ENCODE results near the gene TARBP1. TPM values are rescaled to one million over a fixed set of nuclear protein-coding genes. Genes with fewer than 3 reads are reported as not detected.

The TARBP1 gene
- 10 to 100 TPM; 38.4 to 40.9 TPM for total RNA-seq
- 47.0 TPM for polyA plus RNA-seq (2013, experiment 1 of 2)
- polyA plus RNA-seq (2013, experiment 2 of 2), result 53.0 TPM
- total RNA-seq, result 22.9 to 142 (median 81.7) reads per million in 172 experiments

GRCh38 chr1:234478481-234479309 lies at the start of gene TARBP1:
TSS of gene TARBP1 (minus strand) at chr1:234479179. CDS start at chr1:234479103, 76 bp downstream.
- Histone ChIP-seq H3K27ac (ENCODE audit: low read depth in 1 of 2, low read length in 2 of 2) (peak within 1 kb of the TSS in 1 of 2 donors; percentile 50), H3K4me3 (ENCODE audit: low read length) (peak within 1 kb of the TSS; percentile 64), H3K36me3 (ENCODE audit: insufficient read depth, low read length) (no peaks in the 10 kb centered on the region), H3K4me1 (ENCODE audit: insufficient read depth, low read length) (peaks cover 19% of the 10 kb centered on the region), H3K9me3 (ENCODE audit: control insufficient read depth in 1 of 2, insufficient read depth in 1 of 2, low read length in 2 of 2) (no peaks in the 10 kb centered on the region), H3K27me3 (ENCODE audit: control insufficient read depth in 1 of 2, insufficient read depth in 2 of 2, low read length in 2 of 2) (no peaks in the 10 kb centered on the region)
- CTCF ChIA-PET, result interaction anchor here (0.7 to 2.0 kb wide), 6 partner anchors 8 to 605 kb away, joined by 3 to 8 read pairs (median 3); no protein-coding TSS in a partner anchor
- Mint-ChIP-seq H3K4me1 (ENCODE audit: low read depth) (peaks cover 44% of the 10 kb centered on the region), H3K4me3 (peak within 1 kb of the TSS; percentile 90), H3K27me3 (no peaks in the 10 kb centered on the region), H3K9me3 (no peaks in the 10 kb centered on the region), H3K27ac (peak within 1 kb of the TSS; percentile 92), H3K36me3 (ENCODE audit: low read depth) (no peaks in the 10 kb centered on the region)
- DNase-seq (peak; percentile 46 to 92 (median 68)), ATAC-seq (ENCODE audit: poor library complexity) (peak; percentile 69)
- TF ChIP-seq CTCF (IDR thresholded peaks at IDR 0.05), result no peak
- intact Hi-C loops (cut with DNase I, micrococcal nuclease), result loop anchor here (5.0 to 10.0 kb wide), 3 partner anchors 104 to 1016 kb away; partner anchors contain the start of genes COA6 (in 2 of the 2) and IRF2BP2 (in 1 of the 2)
- POLR2A ChIA-PET, result interaction anchor here (0.8 to 3.2 kb wide), 20 partner anchors 8 to 1026 kb away, joined by 3 to 43 read pairs (median 6); partner anchors contain the start of genes B3GALNT2, COA6, IRF2BP2 and RBM34

GRCh38 chr1:234528074-234528865 lies 49.3 kb upstream of the TARBP1 start:
- Mint-ChIP-seq H3K9me3 (no peaks in the 10 kb centered on the region), H3K36me3 (ENCODE audit: low read depth) (no peaks in the 10 kb centered on the region), H3K4me1 (ENCODE audit: low read depth) (peaks cover 6% of the 10 kb centered on the region), H3K27ac (no peak overlapping the region), H3K27me3 (peaks cover 4% of the 10 kb centered on the region), H3K4me3 (no peak overlapping the region)
- ATAC-seq (ENCODE audit: poor library complexity), result no peak
- no peaks in the 10 kb centered on the region for H3K36me3 ChIP-seq (ENCODE audit: insufficient read depth, low read length)
- no peaks in the 10 kb centered on the region for H3K9me3 ChIP-seq (ENCODE audit: control insufficient read depth in 1 of 2, insufficient read depth in 1 of 2, low read length in 2 of 2)
- POLR2A ChIA-PET, result no interaction called here
- intact Hi-C loops (cut with DNase I, micrococcal nuclease), result no loop called here
- H3K4me3 ChIP-seq (ENCODE audit: low read length), result no peak overlapping the region
- peaks cover 4% of the 10 kb centered on the region for H3K4me1 ChIP-seq (ENCODE audit: insufficient read depth, low read length)
- CTCF ChIA-PET, result no interaction called here
- no peak overlapping the region for H3K27ac ChIP-seq (ENCODE audit: low read depth in 1 of 2, low read length in 2 of 2)
- DNase-seq, result no peak
- peaks cover 0 to 4% of the 10 kb centered on the region in 2 experiments for H3K27me3 ChIP-seq (ENCODE audit: control insufficient read depth in 1 of 2, insufficient read depth in 2 of 2, low read length in 2 of 2)
- no peak for TF ChIP-seq CTCF (IDR thresholded peaks at IDR 0.05)

- H3K4me3 ChIP-seq (ENCODE audit: low read length), result no peak overlapping the region
- no peaks in the 10 kb centered on the region for H3K36me3 ChIP-seq (ENCODE audit: insufficient read depth, low read length)
- DNase-seq (no peak), ATAC-seq (ENCODE audit: poor library complexity) (no peak)
- H3K27me3 ChIP-seq (ENCODE audit: control insufficient read depth in 1 of 2, insufficient read depth in 2 of 2, low read length in 2 of 2), result peaks cover 0 to 4% of the 10 kb centered on the region in 2 experiments
- Mint-ChIP-seq H3K4me1 (ENCODE audit: low read depth) (peaks cover 6% of the 10 kb centered on the region), H3K36me3 (ENCODE audit: low read depth) (no peaks in the 10 kb centered on the region), H3K27ac (no peak overlapping the region), H3K9me3 (no peaks in the 10 kb centered on the region), H3K4me3 (no peak overlapping the region), H3K27me3 (peaks cover 4% of the 10 kb centered on the region)
- intact Hi-C loops (cut with DNase I, micrococcal nuclease), result no loop called here
- ChIA-PET CTCF (no interaction called here), POLR2A (interaction anchor here (1.0 kb wide), 1 partner anchor 16 kb away, joined by 3 read pairs; no protein-coding TSS in a partner anchor)
- peaks cover 14% of the 10 kb centered on the region for H3K4me1 ChIP-seq (ENCODE audit: insufficient read depth, low read length)
- no peaks in the 10 kb centered on the region for H3K9me3 ChIP-seq (ENCODE audit: control insufficient read depth in 1 of 2, insufficient read depth in 1 of 2, low read length in 2 of 2)
- TF ChIP-seq CTCF (IDR thresholded peaks at IDR 0.05), result no peak
- H3K27ac ChIP-seq (ENCODE audit: low read depth in 1 of 2, low read length in 2 of 2), result no peak overlapping the region
These were observed 48.4 kb upstream of the TARBP1 start for GRCh38 chr1:234527346-234527745.

Measured in CD4-positive, alpha-beta T cell (primary cell).